Neural progenitor cell (in vitro differentiated cells): ENCODE results near the gene HDAC5. TPM values are rescaled to one million over a fixed set of nuclear protein-coding genes. Genes with fewer than 3 reads are reported as not detected.
"Not testable (repeated sequence)": the region's sequence is repeated elsewhere in the genome, so short reads cannot be mapped to it uniquely, and the experiment has no call there.

Experiments
- DNase-seq: peaks from one replicate; pipeline ENCODE4 v3.0.0-alpha.2; 2016; ENCODE audit warnings: low spot score
- H2AFZ ChIP-seq: fragments of 200-600 bp; sonication (generic); replicated peaks from 2 replicates; pipeline ENCODE4 v1.6.1; 2016; ENCODE audit warnings: antibody characterized with exemption
- H3F3A ChIP-seq: fragments of 200-600 bp; sonication (generic); 2 replicates; pipeline ENCODE4 v1.6.1; 2016; ENCODE audit warnings: antibody characterized with exemption, low read depth
- H3K27ac ChIP-seq: fragments of 200-600 bp; sonication (generic); 2 replicates; pipeline ENCODE4 v1.5.1; 2016; ENCODE audit warnings: mild to moderate bottlenecking
- H3K27me3 ChIP-seq: fragments of 200-600 bp; sonication (generic); 2 replicates; pipeline ENCODE4 v1.6.1; 2016; ENCODE audit warnings: mild to moderate bottlenecking, moderate library complexity
- H3K36me3 ChIP-seq: fragments of 200-600 bp; sonication (generic); 2 replicates; pipeline ENCODE4 v1.5.1; 2016
- H3K4me1 ChIP-seq: fragments of 200-600 bp; sonication (generic); 2 replicates; pipeline ENCODE4 v1.6.1; 2016; ENCODE audit warnings: mixed run types
- H3K4me2 ChIP-seq: fragments of 200-600 bp; sonication (generic); 2 replicates; pipeline ENCODE4 v1.6.1; 2016
- H3K4me3 ChIP-seq: fragments of 200-600 bp; sonication (generic); 2 replicates; pipeline ENCODE4 v1.5.1; 2016
- H3K79me2 ChIP-seq: fragments of 200-600 bp; sonication (generic); 2 replicates; pipeline ENCODE4 v1.6.1; 2016; ENCODE audit warnings: low read depth
- H3K9ac ChIP-seq: fragments of 200-600 bp; sonication (generic); 2 replicates; pipeline ENCODE4 v1.6.1; 2016
- H3K9me3 ChIP-seq: fragments of 200-600 bp; sonication (generic); 2 replicates; pipeline ENCODE4 v1.5.1; 2016; ENCODE audit warnings: low read depth
- H4K20me1 ChIP-seq: fragments of 200-600 bp; sonication (generic); 2 replicates; pipeline ENCODE4 v1.6.1; 2016; ENCODE audit warnings: low read depth
- H3K27ac Mint-ChIP-seq: 3 replicates; pipeline ENCODE4 v1.8.0; 2021; ENCODE audit warnings: mixed read lengths
- H3K27me3 Mint-ChIP-seq: 2 replicates; pipeline ENCODE4 v1.8.0; 2022; ENCODE audit warnings: low read depth, mild to moderate bottlenecking, inconsistent platforms, moderate library complexity, mixed read lengths; ENCODE audit not compliant: insufficient read depth
- H3K36me3 Mint-ChIP-seq: 3 replicates; pipeline ENCODE4 v1.8.0; 2021; ENCODE audit warnings: mixed read lengths
- H3K4me1 Mint-ChIP-seq: 3 replicates; pipeline ENCODE4 v1.8.0; 2021; ENCODE audit warnings: mixed read lengths
- H3K4me3 Mint-ChIP-seq: 3 replicates; pipeline ENCODE4 v1.8.0; 2021; ENCODE audit warnings: mild to moderate bottlenecking, moderate library complexity, mixed read lengths
- H3K9me3 Mint-ChIP-seq: 3 replicates; pipeline ENCODE4 v1.8.0; 2020; ENCODE audit warnings: mixed read lengths
- CTCF ChIP-seq: fragments of 200-600 bp; sonication (generic); IDR thresholded peaks from 2 replicates; pipeline ENCODE4 v1.5.1; 2017; ENCODE audit warnings: antibody characterized with exemption, mild to moderate bottlenecking
- EZH2 ChIP-seq: fragments of 200-600 bp; sonication (generic); IDR thresholded peaks from 2 replicates; pipeline ENCODE4 v1.6.1; 2017; ENCODE audit warnings: antibody characterized with exemption, mild to moderate bottlenecking, moderate library complexity
- EZH2phosphoT487 ChIP-seq: fragments of 200-600 bp; sonication (generic); IDR thresholded peaks from 2 replicates; pipeline ENCODE4 v1.6.1; 2017; ENCODE audit warnings: antibody characterized with exemption
- total RNA-seq: library from RNA; depleted of rRNA; stranded (reverse); fragments of >200 nt; gene quantifications from 2 replicates; pipeline ENCODE4 v1.2.3, GENCODE V29; 2015; ENCODE audit warnings: low replicate concordance

Gene HDAC5
- total RNA-seq, 1 donor from 2014 or later, result 23.6 TPM

- no peak for TF ChIP-seq CTCF
- TF ChIP-seq EZH2, result no peak
- no peak for TF ChIP-seq EZH2phosphoT487
- H3K79me2 ChIP-seq, result no peaks in the 10 kb centered on the region
- peaks cover 56% of the 10 kb centered on the region for H4K20me1 ChIP-seq
- DNase-seq, result no peak
- no peaks in the 10 kb centered on the region for H3K9me3 ChIP-seq
- H3K27me3 ChIP-seq, result no peaks in the 10 kb centered on the region
- no peak overlapping the region for H3K9ac ChIP-seq
- peaks cover 54% of the 10 kb centered on the region for H3K4me1 Mint-ChIP-seq
- H3K4me1 ChIP-seq, result peaks cover 3% of the 10 kb centered on the region
- H2AFZ ChIP-seq, result no peak overlapping the region
- no peak overlapping the region for H3K4me3 Mint-ChIP-seq
- H3K27ac Mint-ChIP-seq, result no peak overlapping the region
- no peaks in the 10 kb centered on the region for H3K36me3 ChIP-seq
- H3K27ac ChIP-seq, result no peak overlapping the region
- H3K4me3 ChIP-seq, result no peak overlapping the region
- H3K4me2 ChIP-seq, result no peak overlapping the region
- no peaks in the 10 kb centered on the region for H3K36me3 Mint-ChIP-seq
- peaks cover 5% of the 10 kb centered on the region for H3F3A ChIP-seq
- no peaks in the 10 kb centered on the region for H3K9me3 Mint-ChIP-seq
- no peaks in the 10 kb centered on the region for H3K27me3 Mint-ChIP-seq
Observed at GRCh38 chr17:44105941-44106340, 17.5 kb downstream of the HDAC5 start.

DNA sequence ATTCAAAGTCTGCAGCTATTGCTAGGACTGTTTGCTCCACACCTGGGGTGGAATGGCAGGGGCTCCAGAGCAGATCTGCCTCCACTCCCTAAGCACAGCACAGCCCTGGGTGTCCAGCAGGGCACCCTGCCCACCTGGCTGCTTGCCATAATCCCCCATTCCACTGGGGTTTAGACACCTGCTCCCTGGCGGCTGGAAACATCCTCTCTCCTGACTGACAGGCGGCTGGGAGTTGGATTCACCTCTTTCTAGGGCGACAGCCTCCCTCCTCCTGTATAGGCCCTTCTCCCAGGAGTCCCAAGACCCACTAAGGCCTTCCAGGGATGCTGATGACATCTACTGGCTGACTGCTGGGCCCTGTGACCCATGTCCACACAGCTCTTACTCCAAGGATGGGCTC lies 18.0 kb downstream of the HDAC5 start:
- TF ChIP-seq EZH2phosphoT487 (no peak), EZH2 (no peak), CTCF (no peak)
- no peaks in the 10 kb centered on the region for H3K9me3 Mint-ChIP-seq
- Histone ChIP-seq H2AFZ (no peak overlapping the region), H3K4me3 (no peak overlapping the region), H3K27me3 (no peaks in the 10 kb centered on the region), H3K4me1 (no peaks in the 10 kb centered on the region), H3K36me3 (no peaks in the 10 kb centered on the region), H4K20me1 (peaks cover 51% of the 10 kb centered on the region), H3K27ac (no peak overlapping the region), H3F3A (peaks cover 5% of the 10 kb centered on the region), H3K9ac (no peak overlapping the region), H3K79me2 (no peaks in the 10 kb centered on the region), H3K4me2 (no peak overlapping the region), H3K9me3 (no peaks in the 10 kb centered on the region)
- no peak overlapping the region for H3K27ac Mint-ChIP-seq
- no peaks in the 10 kb centered on the region for H3K36me3 Mint-ChIP-seq
- no peak overlapping the region for H3K4me3 Mint-ChIP-seq
- H3K4me1 Mint-ChIP-seq, result peaks cover 54% of the 10 kb centered on the region
- DNase-seq, result no peak
- no peaks in the 10 kb centered on the region for H3K27me3 Mint-ChIP-seq

DNA sequence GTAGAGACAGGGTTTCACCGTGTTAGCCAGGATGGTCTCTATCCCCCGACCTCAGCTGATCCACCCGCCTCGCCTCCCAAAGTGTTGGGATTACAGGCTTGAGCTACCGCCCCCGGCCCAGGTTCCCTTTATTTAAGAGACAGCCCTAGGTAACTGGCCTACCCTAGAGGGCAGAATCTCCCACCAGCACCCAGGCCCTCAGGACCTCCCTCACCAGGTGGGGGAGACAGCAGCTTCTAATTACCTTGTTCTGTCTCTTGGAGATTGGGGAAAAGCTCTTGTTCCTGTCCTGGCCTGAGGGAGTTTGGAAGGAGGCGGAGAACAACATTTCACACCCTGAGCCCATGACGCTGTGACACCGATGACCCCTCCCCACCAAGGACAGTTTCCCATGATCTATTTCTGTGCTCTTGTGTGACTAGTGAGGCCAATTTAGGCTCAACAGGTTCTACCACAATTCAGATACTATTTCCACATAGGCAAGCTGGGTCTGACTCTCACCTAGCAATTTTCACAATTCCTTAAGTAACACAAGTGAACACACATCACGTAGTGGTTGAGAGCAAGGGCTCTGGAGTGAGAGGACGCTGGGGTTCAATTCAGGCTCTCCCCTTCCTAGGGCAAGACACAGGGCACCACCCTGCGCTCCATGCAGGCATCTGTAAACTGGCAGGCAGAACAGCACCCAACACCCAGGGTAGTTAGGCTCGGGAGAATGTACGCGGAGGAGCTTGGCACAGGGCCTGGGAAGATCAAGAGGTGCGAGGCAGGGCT lies 20.4 kb downstream of the HDAC5 start:
- H3K27me3 ChIP-seq, result no peaks in the 10 kb centered on the region
- H3K36me3 ChIP-seq, result no peaks in the 10 kb centered on the region
- H3K9me3 ChIP-seq, result no peaks in the 10 kb centered on the region
- peak overlapping the region; percentile 51 for H3K27ac Mint-ChIP-seq
- H3K27me3 Mint-ChIP-seq, result no peaks in the 10 kb centered on the region
- H3F3A ChIP-seq, result peaks cover 8% of the 10 kb centered on the region
- H3K36me3 Mint-ChIP-seq, result no peaks in the 10 kb centered on the region
- H3K4me1 ChIP-seq, result no peaks in the 10 kb centered on the region
- H3K9me3 Mint-ChIP-seq, result no peaks in the 10 kb centered on the region
- H3K79me2 ChIP-seq, result no peaks in the 10 kb centered on the region
- H3K27ac ChIP-seq, result no peak overlapping the region
- H3K4me1 Mint-ChIP-seq, result peaks cover 44% of the 10 kb centered on the region
- no peak overlapping the region for H2AFZ ChIP-seq
- DNase-seq, result no peak
- TF ChIP-seq CTCF (no peak), EZH2phosphoT487 (no peak), EZH2 (no peak)
- H4K20me1 ChIP-seq, result peaks cover 33% of the 10 kb centered on the region
- H3K9ac ChIP-seq, result no peak overlapping the region
- no peak overlapping the region for H3K4me2 ChIP-seq
- no peak overlapping the region for H3K4me3 ChIP-seq
- peak overlapping the region; percentile 19 for H3K4me3 Mint-ChIP-seq

- H3K9me3 ChIP-seq, H3K4me3 Mint-ChIP-seq, H3K4me2 ChIP-seq, H2AFZ ChIP-seq, H3K27me3 Mint-ChIP-seq, H3K4me1 ChIP-seq, H3K36me3 ChIP-seq, H3K27ac ChIP-seq, H3K27ac Mint-ChIP-seq, H3K27me3 ChIP-seq, H3K79me2 ChIP-seq, H3K4me3 ChIP-seq, DNase-seq, H3K36me3 Mint-ChIP-seq, H3K9me3 Mint-ChIP-seq, H3K9ac ChIP-seq: not testable (repeated sequence)
- peaks cover 20% of the 10 kb centered on the region for H3F3A ChIP-seq
- peaks cover 23% of the 10 kb centered on the region for H4K20me1 ChIP-seq
- peaks cover 40% of the 10 kb centered on the region for H3K4me1 Mint-ChIP-seq
Observed at GRCh38 chr17:44101858-44102257, 21.6 kb downstream of the HDAC5 start.
